Suppressor macrophage (primary cell): ENCODE data around the gene ADCY2.

Experiments used
- DNase-seq, 4 experiments: peaks; one replicate each; pipeline ENCODE4 v3.0.0-alpha.2; 2020 to 2022

The ADCY2 gene

GRCh38 chr5:7445831-7446230 lies 49.9 kb downstream of the ADCY2 start:
- no peak for DNase-seq

DNA sequence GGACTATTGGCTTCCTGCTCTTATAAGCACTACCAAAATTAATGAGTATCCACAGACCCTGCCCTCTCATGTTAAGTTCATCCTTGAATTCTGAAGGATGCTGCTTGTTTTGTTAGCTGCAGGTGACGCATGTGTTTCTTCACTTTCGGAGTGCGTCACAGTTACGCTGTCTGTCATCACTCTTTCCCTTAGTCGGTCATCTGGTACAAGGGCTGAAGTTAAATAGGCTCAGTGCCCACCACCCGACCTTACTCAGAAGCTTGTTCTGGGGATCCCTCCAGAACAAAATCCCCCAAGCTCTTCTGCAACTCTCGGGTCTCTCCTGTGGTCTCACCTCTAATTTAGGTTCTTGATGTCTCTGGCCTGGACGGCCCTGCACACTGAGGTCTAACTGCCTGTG lies 51.0 kb downstream of the ADCY2 start:
- DNase-seq: no peak

DNA sequence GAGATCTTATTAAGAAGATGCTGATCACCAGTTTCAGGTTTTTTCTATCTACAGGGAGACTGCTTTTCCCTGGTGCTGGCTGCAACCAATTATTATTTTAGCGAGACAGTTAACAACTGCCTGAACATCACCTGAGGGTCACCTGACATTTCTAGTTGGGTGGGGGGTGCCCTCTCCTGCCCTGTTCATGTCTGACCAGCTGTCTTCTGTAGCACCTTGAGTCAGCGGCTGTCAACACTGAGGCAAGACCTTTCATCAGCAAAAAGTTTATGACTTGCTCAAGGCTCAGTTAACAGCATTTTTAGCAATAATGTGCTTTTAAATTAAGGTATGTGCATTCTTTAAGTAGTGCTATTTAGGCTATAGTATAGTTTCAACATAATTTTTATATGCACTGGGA lies 58.0 kb downstream of the ADCY2 start:
- no peak for DNase-seq

- no peak for DNase-seq
Measured at GRCh38 chr5:7456206-7456605, 60.3 kb downstream of the ADCY2 start.

DNA sequence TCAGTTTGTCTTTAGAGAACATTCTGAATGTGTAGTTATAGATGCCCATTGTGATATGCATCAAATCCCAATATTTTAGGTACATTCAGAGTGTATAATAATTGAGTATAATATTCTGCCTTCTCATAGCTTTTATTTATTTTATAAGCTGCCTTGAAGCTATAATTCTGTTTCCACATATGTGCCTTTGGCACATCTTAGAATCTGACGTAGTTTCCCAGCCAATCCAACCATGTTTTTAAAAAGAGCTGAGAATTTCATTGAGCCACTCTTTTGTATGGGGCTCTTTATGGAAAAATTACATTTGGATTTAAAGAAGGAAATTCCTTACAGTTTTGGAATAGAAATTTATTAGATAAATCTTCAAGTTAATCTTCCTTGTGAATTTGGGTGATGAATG lies 65.4 kb downstream of the ADCY2 start:
- no peak for DNase-seq

GRCh38 chr5:7462758-7463157 lies 66.8 kb downstream of the ADCY2 start:
- no peak for DNase-seq

GRCh38 chr5:7464182-7464581 lies 68.2 kb downstream of the ADCY2 start:
- no peak for DNase-seq

DNA sequence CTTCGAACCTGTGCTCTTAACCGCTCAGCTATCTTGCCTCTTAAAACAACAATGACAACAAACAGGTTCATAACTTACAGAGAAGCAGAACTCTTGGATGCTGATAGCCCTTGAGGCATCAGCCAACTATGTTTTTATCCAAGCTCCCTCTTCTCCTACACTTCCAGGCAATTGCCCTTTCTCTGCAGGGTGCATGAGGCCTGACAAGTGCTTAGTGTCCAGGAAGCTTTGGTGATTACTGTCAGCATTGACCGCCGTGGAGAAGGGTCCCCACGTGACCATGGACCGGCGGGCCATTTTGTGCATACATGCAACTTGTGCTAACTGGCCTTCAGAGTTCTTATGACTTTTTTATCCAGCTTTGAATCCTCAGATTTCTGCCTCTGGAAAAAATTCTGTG lies 71.2 kb downstream of the ADCY2 start:
- DNase-seq: no peak

GRCh38 chr5:7468742-7469141 lies 72.8 kb downstream of the ADCY2 start:
- DNase-seq: no peak

DNA sequence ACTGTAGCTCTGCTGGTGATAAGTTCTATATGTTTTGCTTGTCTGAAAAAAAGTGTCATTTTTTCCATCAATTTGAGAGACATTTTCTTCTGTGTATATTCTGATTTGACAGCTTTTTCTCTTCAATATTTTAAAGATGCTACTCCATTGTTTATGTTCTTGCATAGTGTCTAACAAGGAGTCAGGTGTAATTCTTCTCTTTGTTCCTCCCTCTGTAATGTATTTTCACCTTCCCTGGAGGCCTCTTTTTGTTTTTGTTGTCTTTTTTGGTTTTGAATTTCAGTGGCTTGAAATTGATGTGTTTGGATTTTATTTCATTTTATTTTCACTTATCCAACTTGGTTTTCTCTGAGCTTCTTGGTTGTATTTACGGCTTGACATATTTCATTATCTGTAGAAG lies 75.8 kb downstream of the ADCY2 start:
- DNase-seq: no peak

DNA sequence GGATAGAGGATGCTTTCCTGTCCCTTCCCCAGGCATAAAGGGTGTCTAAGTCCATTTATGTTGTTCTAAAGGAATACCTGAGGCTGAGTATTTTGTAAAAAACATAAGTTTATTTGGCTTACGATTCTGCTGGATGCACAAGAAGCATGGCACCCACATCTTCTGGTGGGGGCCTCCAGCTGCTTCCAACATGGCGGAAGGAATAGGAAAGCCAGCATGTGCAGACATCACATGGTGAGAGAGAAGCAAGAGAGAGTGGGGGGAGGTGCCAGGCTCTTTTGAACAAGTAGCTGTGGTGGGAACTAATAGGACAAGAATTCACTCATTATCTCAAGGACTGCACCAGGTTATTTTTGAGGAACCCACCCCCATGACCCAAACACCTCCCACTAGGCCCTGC lies 77.2 kb downstream of the ADCY2 start:
- no peak for DNase-seq

DNA sequence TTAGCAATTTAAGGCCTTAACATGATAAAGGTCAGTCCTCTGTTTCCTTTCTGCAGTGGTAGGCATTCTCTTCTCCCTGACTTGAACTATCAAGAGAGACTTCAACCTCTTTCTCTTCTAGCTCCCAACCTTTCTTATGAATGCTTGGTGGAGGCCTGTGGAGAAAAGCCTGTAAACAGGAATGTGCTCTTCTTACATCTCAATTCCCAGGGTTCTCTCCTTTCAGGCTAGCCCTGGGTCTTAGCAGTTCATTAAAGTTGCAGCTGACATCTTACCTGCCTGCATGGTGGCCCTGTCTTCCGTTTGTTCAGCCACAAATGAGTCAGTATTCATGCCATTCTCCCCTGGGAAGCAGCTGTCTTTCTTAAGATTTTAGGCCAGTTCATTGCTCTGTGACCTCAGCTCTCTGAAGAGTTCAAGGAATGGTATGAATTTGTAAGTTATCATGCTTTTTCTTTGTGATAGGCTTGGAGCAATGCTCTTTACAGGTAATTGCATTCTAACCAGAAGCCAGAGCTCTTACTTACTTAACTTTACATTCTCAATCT lies 77.8 kb downstream of the ADCY2 start:
- no peak for DNase-seq

DNA sequence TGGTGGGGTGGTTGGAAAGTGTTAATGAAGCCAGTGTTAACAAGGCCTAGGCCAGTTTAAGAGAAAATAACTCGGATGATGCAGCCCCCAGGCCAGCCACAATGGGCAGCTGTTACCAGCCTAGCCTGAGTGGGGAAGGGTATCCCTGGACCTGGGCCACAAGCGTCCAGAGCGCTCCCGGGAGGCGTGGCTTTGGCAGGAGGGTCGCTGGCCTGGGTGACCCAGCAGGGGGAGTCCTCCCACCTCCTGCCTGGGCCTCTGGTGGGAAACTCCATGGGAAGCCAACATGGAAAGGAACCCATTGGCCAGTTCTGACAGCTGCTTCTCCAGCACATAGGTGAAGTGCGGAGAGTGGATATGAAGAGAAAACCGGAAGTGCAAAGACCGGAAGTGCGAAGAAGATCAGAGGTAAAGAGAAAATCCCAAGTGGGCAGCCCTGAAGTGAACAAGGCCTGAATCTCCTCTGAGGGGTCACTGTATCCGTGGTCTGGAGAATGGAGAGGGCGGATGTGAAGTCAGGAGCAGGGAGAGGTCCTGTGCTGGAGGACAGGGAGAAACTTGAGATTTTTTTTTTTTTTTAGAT lies 79.0 kb downstream of the ADCY2 start:
- DNase-seq: no peak

DNA sequence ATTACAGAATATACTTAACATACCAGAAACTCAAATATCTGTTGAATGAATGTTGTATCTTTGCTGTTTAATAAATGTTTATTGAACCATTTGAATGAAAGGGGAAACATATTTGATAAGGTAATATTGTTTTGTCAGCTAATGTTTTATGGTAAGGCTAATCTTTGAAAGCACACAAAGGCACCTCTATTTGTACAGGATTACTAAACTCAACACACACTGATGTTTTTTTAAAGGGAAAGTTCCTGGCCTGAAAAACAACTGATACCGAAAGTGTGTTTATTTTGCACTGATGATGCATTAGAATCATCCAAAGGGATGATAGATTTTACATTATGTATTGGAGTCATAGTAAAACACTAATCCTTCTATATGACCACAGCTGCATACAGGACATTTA lies 82.5 kb downstream of the ADCY2 start:
- no peak for DNase-seq

- DNase-seq: no peak
Measured at GRCh38 chr5:7488734-7489133, 92.8 kb downstream of the ADCY2 start.

GRCh38 chr5:7492371-7492770 lies 96.4 kb downstream of the ADCY2 start:
- DNase-seq: no peak

DNA sequence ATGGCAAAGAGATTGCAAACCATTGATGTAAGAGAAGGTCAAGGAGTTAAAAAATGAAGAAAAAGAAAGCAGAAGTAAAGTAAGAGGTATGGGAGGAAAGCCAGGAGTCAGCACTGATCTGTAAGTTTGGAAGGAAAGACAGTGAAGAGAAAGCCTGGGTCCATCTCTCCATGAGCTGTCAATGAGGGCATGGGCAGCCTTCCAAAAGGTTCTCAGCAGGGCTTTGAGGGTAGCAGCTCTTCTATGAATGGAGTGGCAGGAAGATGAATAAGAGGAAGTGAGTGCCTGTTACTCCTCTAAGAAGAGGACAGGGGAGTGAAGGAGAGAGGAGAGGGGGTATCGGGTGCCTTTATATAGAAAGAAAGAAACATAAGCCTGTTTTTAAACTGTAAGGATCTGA lies 97.1 kb downstream of the ADCY2 start:
- DNase-seq: no peak

DNA sequence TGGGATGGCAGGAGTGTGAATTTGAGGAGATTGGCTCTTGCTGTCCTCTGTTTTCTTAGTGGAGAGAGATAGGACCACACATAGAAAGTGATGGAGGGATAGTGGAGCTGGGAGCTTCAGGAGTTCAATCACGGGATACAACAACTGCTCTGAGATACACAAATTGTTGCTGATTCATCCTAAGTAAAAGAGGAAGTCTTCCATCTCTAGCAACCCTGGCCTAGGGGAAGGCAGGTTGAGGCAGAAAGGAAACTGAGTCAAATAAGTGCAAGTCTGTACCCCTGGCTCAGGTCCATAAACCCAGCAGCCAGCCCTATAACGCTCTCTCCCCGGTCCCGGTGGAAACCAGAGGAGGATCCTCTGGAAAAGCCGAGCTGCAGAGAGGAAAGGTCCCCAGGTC lies 97.7 kb downstream of the ADCY2 start:
- DNase-seq: no peak

DNA sequence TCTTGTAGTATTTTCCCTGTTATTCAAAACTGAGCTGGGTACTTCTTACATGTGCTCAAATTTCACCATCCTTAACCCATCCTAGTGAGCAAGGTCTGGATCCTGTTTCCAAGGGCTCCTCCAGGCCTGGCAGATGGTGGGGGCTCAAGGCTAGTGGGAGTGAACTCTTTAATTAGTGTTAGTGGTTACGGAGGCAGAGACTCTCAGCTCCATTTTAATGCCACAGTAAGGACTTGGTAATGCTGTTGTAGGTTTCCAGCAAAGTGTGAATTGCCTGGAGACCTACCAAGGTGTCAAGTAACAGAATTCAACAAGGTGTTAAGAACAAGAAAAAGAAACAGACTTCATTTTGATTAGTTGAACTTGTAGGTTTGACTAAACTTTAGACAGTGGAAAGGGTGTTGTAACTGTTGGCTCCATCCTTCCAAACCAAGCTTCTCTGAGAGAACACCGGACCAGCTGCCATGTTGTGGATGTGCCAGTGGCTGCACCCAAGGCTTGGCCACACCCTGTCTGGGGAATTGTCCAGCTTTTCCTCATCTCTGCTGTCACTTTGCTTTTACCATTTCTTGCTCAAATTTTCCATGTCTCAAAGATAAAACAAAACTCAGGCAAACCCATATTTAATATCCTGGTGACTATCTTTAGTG lies 98.7 kb downstream of the ADCY2 start:
- DNase-seq: no peak

GRCh38 chr5:7495131-7495517 lies 99.2 kb downstream of the ADCY2 start:
- DNase-seq: no peak

- no peak for DNase-seq
Measured at GRCh38 chr5:7500256-7500655, 104.3 kb downstream of the ADCY2 start.

DNA sequence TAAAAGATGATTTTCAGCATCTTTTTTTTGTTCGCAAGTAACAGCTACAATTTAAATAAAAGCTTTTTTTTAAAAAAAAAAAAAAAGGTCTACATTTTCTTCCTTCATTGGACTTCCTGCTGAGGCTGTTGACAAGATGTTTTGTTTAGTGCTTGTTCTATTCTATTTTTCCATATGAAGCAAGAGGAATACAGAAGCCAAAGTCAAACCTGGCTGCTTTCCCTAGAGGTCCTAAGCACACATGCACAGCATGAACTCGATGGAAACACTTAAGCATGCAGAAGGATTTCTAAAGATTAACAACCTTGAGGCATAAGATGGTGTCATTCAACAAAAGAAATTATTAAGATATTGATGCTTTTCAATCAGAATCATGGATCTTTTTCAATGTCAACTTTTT lies 105.1 kb downstream of the ADCY2 start:
- DNase-seq: no peak

DNA sequence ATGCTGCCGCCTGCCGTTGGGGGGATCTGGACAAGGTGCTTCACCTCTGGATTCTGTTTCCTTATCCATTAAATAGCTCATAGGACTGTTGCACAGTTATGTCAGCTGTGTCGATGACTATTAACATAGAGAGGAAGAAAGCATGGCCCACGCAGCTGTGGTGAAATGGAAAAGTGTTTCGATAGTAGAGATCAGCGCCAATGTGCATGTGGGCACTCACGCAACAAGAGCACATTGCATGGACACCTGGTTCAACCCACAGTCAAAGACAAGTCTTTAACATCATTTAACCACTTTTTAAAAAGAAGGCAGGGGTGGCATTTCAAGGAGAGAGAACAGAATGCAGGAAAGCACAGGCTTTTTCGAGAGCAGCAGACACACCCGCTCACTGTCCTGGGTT lies 107.6 kb downstream of the ADCY2 start:
- no peak for DNase-seq

DNA sequence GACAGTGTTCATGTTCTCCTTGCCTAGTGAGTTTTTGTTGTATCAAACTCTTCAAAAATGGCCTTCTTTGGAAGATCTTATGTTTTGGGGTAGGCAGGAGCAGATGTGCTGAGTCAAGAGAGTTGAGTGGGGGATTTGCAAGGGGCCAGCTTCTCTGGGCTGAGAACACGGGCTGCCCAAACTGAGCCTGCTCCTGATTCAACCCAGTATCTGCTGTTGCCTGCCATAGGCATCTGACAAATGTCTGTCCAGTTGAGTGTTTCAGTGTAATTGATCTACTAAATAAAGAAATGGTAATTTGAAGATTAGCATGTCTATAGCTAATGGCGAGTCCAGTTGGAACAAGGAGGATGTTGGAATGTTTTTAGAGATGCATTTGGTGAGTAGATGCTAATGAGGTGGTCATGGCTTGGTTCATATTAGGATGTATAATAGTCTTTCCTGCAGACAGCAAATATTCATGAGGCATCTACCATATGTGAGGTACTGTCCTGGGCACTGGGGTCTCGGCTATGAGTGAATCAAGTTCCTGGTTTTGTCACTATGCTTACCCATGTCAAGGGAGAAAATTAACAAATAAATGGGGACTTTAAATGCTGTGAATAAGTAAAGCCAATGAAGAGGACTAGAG lies 119.5 kb downstream of the ADCY2 start:
- DNase-seq: no peak
